CD4-positive, alpha-beta T cell treated with Interleukin-2 at 100 ng/mL for 4 hours (primary cell): ENCODE data around the gene GLCE.
"Not testable (repeated sequence)": the region's sequence is repeated elsewhere in the genome, so short reads cannot be mapped to it uniquely, and the experiment has no call there.

Experiments
- DNase-seq: peaks from one replicate; pipeline ENCODE4 v3.0.0-alpha.2; 2020; ENCODE audit warnings: low spot score

The GLCE gene

DNA sequence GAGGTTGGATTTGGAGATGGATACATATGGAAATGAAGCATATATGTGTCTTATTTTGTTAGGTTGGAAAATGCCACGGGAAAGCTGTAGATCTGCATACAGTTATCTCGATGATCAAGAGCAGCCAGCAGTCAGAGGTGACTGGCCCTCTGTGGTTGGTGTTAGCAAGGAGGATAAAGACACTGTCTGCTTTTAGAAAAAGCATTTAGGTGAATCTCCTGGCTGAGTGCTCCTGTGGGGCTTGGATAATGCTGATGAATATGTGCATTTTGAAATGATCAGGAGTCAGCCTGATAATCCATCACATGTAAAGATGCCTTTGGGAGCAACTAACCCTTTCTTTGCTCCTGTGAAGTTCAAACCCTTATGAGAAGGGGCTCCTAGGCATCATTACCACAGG, 24.9 kb upstream of the GLCE start:
- no peak for DNase-seq

DNA sequence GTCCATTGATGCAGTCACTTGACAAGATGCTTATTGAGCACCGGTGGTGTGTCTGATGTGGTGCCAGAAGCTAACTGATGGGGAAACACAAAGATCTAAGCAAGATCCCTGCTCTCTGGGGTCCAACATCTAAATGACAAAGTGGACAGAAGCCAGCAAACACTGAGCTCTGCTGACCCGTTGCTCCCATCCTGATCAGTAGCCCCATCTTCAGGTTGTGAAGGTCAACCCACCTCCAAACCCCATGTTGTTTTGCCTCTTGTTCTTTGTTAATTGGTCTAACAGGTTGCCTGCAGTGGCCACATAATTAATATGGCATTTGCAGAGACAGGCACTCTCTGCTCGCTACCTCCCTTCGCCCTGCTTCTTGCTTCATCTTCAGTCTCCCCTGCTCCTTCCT, 21.5 kb upstream of the GLCE start:
- DNase-seq = no peak

DNA sequence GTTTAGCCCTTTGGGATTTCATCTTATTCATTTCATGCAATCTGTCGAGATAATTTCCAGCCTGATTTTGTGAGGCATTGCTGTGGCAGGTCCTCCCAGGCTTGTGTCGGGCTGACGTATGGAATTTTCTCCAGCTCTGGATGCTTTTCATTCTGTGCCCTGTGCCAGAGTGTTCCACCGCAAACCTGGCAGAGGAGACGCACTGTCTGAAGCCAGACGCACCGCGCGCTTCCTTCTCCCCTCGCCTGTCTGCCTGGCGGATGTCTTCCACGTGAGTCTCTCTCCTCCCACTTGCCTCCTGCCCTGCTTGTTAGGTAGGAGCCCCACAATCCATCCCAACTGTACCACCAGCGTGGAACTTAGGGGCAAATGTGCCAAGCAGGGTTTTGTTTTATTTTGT, 20.1 kb upstream of the GLCE start:
- DNase-seq = no peak

DNA sequence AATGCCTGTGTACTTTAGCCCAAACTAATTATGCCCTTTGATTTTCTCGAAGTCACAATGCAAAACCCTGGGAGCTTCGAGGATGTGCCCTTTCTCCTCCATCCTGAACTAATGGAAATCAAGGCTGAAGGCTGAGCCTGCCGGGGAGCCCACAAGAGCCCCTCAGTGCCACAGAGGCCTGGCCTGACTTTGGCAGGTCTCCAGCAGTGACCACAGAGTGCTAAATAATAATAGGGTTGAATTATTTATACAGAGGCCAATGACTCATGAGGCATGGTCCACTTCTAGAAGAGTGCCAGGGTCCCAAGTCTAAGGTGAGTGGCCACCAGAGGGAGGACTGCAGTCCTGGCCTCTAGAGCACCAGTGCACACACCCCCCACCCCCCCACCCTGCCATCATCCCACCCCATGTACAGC, 19.1 kb upstream of the GLCE start:
- no peak for DNase-seq

DNA sequence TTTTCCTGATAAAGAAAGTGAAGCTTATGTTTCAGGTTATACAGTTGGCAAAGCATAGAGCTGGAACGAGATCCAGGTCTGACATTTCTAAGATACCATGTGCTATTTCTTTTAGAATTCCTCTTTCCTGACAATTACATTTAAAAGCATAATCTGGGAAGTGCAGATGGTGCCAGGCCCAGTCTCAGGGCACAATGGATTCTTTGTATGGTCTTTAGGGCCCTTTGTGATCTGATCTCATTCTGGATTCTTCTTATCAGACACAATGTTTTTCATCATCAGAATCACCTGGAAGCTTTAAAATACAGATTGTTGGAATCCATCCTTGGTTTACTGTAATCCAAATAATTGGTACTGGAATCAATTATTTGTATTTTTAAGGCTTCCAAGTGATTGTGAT, 18.6 kb upstream of the GLCE start:
- no peak for DNase-seq

DNA sequence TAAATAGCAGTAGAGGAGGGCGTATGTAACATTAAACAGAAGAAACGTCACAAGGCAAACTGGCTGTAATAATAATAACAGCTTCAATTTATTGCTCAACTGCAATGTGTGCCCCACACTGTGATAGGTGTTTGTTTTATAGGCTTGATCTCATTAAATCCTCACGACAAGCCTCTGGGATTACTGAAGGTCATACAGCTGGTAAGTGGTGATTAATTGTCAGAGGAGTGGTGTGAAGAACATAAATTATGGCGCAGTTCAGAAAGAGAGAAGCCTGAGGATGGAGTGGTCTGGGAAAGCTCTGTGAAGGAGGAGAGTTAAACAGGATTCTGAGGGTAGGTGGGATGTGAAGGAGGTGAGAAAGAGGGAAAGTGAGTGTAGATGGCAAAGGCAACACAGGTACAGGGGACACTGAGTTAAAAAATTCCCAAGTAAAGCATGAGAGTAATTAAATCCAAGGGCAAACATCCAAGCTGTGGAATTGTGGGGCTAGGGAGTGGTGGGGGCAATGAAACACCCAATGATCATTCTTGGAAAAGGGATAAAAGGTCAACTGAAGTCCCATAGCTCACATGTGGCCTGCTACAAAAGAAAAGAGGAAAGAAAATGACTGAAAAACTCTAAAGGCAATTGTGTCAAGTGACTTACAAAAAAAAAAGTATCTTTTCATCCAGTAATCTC, 16.5 kb upstream of the GLCE start:
- DNase-seq = no peak

DNA sequence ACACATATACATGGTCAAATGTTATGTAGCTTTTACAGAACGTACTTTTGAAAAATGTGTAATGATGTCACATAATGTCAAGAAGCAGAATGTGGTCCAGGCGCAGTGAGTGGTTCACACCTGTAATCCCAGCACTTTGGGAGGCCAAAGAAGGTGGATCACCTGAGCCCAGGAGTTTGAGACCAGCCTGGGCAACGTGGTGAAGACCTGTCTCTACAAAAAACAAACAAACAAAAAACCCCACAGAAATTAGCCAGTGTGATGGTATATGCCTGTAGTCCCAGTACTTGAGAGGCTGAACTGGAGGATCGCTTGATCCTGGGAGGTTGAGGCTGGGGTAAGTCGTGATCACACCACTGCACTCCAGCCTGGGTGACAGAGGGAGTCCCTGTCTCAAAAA, 15.9 kb upstream of the GLCE start:
- DNase-seq = no peak

DNA sequence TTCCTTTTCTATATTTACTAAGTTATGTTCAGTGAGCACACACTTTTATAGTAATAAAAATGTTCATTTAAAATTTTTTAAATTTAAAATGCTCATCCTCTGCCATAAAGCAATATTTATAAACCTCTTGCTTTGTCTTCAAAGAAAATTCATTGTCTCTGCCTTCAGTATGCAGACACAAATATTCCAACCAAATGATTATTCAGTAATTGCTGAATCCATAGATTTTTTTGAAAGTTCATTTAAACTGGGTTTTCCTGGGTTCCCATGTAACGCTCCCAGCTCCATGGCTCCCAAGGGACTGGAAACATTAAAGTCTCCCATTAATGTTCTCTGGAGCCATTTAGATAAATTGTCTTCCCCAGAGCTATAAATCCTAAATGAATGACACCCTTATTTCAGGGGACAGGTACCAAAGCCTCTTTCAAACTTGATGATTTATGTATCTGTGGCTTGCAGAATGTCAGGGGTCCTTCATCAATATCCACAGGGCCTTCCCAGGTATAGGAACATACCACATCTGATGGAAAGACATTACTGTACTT, 15.2 kb upstream of the GLCE start:
- no peak for DNase-seq

DNA sequence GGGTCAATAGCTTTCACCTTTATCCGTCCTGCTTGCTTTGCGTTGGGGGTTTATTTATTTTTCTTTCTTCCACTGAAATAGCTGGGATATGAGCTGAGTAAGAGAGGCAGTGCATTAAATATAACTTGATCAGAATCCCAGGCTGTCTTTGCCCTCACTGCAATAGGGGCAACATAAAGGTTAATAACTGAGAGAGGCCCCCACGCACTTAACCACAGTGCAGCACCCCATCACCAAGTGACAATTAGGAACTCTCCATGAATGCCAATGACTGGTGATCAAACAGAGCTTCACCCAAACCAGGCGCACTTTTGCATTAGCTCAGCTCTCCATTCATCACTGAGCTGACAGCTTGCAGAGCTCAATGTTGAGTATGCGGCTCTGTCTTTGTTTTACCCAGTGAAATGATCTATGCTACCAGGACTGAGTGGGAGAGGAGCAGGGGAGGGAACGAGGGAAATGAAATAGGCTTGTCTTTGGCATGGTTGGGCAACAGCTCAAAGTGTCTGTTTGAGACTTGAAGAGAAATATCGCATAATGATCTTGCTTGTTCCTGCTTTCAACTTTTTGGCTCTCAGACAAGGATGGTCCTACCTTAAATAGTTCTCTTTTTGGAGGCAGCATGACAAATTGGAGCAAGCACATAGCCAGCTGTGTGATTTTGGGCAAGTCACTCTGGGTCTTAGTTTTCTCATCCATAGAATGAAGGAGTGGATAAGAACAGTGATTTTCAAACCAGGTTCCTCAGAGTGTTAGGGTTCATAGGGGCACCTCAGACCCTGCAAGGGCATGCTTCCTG, 14.5 kb upstream of the GLCE start:
- no peak for DNase-seq

DNA sequence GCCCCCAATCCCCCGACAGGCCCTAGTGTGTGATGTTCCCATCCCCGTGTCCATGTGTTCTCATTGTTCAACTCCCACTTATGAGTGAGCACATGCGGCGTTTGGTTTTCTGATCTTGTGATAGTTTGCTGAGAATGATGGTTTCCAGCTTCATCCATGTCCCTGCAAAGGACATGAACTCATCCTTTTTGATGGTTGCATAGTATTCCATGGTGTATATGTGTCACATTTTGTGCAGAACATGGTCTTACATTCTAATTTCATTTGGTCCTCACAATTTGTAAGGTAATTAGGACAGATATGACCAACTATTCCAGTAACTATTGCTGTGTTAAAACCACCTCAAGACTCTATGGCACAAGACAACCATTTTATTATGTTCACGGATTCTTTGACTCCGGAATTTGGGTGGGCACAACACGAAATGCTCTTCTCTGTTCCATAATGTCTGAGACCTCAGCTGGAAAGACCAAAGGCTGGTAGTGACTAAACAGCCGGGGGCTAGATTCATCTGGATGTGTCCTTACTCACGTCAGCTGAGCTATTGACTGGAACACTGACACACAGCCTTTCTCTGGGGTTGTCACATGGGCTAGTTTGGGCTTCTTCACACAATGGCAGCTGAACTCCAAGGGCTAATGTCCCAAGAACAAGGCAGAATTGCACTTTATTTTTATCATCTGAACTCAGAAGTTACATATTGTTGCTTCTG, 13.6 kb upstream of the GLCE start:
- no peak for DNase-seq

DNA sequence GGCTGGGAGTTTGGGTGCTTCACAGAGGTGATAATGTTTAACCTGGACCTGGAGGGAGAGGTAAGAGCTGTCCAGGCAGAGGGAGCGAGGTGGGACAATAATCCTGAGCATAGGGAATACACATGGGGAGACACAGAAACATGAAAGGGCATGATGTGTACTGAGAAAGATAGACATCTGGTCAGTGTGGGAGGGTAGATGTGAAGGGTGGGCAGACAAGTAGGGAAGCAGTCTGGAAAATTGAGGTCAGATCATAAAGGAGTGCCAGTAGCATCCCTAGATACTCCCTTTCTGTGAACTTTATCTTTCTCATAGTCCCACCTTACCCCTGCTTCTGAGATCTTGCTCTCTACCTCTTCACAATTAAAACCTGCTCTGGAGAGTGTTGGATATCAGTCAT, 12.0 kb upstream of the GLCE start:
- no peak for DNase-seq

DNA sequence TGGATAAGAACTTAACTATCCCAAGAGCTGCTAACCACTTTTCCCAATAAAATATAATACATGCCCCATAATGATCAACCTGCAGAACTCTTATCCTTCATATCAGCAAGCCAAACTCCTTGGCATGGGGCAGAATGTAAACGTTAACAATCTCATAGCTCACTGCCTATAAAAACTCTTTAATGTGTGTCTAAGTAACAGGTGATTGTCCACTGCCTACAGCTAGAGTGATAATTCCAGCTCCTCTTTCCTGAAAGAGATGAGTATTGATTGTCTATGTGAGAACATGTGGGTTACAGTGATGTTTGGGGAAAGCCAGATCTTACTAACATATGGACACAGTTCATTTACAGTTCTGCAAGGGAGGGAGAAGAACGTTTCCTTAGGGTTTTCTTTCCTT, 11.3 kb upstream of the GLCE start:
- no peak for DNase-seq

DNA sequence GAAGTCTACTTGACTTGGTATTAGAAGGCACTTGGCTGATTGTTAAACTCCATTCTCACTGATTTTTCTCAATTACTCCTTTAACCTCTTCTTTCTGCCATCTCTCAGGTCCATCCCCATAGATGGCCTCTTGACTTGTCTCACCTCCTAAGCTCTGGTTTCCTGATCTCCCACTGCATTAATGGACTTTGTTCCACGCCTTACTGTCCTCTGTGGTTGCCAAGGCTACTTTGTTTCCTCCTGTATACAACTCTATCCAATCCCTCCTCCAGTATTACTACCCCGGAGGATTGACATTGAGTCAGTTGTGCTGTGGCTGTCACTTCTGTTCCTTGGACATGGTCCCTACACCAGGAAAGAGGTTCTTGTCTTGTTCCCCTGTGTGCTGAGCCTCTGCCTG, 10.6 kb upstream of the GLCE start:
- no peak for DNase-seq

DNA sequence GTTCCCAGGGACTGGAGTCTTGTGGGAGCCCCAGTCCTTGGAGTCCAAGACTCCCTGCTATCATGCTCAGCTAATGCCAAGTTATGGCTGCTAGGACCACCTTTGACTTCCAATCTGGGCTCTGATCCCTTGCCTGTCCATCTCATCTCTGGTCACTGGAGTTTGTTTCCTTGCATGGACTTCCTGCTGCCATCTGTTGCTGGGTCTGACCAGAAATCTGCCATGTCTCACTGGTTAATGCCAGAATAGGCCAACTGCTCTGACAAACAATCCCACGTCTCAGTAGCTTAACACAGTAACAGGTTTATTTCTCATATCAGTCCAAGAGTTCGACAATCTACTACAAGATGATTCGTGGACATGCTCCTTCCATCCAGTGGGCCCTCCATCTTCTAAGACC, 10.1 kb upstream of the GLCE start:
- DNase-seq = no peak

DNA sequence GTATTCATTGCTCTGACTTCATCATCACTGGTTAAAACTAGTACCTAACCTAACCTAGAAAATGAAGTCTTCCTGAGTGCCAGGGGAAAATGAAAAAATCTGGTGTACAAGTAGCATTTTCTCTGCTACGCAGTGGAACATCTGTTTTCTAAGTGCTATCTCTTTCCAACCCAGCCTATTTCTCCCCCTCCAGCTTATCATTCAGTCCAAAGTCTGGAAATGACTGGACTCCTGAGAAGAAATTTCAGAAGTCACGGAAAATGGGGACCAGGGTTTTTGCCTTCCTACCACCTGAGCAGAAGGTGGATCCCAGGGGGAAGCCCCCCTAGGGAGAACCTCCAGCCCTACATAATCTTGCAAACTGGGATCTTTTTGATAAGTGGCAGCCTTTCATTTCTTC, 9.6 kb upstream of the GLCE start:
- no peak for DNase-seq

DNA sequence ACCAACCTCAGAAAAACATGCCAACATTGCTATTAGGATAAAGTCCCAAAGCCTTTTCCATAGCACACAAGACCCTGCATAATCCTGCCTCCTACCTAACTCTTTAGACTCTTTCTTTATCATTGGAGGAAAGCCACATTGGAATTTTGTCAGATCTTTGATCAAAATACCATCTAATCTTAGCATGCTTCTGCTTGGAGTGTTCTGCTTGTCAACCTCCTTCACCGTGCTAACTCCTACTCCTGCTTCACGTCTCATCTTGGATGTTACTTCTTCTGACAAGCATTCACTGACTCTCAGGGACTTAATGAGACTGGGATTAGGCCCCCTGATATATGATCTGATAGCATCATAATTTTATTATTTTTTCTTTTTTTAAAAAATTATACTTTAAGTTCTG, 7.4 kb upstream of the GLCE start:
- DNase-seq = no peak

DNA sequence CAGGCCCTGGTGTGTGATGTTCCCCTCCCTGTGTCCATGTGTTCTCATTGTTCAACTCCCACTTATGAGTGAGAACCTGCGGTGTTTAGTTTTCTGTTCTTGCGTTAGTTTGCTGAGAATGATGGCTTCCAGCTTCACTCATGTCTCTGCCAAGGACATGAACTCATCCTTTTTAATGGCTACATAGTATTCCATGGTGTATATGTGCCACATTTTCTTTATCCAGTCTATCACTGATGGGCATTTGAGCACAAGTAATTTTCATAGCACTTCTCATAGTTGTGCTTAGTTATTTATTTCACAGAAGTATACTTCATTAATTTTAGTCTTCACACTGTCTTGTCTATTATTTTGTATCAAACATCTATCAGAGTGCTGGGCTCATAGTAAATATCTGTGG, 6.8 kb upstream of the GLCE start:
- DNase-seq = not testable (repeated sequence)

DNA sequence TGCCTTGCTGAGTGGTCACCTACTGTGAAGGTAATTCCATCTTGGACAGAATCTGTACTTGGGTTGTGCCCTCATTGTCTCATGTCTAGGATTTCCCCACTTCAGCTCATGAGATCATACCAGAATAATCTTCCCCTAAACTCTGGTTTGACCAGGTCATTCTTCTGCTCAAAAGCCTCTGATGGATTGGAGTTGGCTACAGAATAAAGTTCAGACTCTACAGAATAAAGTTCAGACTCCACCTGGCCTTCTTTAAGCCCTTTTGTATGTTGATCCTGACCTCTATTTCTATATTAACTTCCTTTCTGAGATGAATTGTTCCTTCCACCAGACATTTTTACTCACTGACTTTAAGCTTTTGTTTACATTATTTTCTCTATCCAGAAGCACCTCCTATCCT, 6.4 kb upstream of the GLCE start:
- no peak for DNase-seq

DNA sequence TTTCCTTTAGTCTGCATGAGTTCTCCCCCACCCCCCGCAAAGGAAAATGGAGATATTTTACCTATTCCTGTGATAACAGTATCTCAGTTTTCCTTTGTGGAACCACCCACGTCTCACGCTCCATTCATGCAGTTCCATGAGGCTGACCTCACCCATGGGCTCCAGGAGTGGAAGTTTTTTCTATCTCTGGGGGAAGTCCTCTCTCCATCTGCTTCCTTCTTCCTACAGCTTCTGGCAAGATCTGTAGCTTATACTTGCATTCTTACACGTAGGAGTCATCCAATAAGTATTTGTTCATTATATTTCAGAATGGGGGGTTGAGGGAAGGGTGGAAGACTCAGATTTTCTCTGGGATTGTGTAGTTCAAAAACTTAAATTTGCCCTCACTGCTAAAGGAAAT, 5.8 kb upstream of the GLCE start:
- DNase-seq = no peak

DNA sequence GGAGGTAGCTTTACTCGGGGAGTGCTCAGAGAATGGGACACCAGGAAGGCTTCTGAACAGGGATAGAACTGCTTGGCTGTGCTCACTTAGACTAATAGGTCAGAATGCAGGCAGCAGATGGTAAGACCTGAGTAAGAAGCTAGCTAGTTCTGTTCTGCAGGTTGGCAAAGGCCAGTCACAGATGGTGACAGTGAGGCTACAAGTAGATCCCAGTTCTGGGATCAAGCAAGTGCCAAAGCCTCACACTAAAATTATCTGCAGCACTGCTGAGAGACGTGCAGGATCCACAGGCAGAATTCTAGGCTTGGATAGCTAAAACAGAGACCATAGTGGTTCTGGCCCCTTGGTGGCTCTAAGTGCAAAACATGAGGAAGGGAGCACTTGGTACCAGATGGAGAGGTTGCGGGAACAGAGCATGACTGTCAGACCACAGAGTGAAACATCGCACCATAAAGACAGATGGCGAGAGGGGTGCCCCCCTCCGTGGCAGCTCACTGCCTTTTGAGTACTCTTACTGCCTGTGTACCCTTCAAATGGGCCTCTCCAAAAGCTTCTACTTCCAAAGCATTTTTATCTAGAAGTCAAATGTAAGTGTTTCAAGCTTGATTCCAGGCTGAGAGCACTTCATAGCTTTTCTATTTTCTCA, 3.6 kb upstream of the GLCE start:
- DNase-seq = no peak

DNA sequence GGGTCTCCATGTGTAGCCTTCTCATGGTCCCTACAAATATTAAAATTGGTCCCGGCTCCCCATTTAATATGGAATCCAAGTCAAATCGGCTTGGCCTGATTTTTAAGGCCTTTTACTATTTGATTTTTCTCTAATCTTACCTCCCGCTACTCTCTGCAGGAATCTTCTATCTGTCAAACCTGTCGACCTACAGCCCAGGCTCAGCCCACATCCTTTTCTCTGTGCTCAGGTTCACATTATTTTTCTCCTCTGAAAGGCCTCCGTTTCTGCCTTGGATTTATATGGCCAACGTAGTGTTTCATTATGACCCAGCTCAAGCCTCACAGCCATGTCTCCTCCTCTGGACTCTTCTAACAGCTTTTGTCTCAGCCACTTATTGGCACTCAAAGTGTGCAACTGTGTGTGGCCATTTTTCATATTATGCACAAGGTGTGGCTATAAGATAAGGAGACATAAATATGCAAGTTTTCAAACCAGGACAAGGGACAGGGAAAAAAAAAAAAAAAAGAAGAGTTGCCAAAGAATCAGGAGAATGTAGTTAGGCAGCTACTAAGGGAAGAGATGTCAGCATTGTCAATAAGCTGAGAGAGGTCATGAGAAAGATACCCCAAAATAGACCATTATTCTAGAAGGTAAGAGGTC, 2.1 kb upstream of the GLCE start:
- DNase-seq = no peak

DNA sequence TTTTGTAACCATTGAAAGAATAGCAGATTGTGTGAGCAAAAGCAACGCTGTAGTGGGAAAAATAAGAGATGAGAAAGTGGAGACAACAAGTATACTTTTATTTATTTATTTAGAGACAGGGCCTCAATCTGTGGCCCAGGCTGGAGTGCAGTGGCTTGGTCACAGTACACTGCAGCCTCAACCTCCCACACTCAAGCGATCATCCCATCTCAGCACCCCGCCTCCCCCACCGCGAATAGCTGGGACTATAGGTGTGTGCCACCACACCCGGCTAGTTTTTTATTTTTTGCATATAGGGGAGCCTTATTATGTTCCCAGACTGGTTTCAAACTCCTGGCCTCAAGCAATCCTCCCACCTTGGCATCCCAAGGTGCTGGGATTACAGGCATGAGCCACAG, 1.6 kb upstream of the GLCE start:
- DNase-seq = no peak
